ENCODE results near the gene NMT1.

Gene NMT1

DNA sequence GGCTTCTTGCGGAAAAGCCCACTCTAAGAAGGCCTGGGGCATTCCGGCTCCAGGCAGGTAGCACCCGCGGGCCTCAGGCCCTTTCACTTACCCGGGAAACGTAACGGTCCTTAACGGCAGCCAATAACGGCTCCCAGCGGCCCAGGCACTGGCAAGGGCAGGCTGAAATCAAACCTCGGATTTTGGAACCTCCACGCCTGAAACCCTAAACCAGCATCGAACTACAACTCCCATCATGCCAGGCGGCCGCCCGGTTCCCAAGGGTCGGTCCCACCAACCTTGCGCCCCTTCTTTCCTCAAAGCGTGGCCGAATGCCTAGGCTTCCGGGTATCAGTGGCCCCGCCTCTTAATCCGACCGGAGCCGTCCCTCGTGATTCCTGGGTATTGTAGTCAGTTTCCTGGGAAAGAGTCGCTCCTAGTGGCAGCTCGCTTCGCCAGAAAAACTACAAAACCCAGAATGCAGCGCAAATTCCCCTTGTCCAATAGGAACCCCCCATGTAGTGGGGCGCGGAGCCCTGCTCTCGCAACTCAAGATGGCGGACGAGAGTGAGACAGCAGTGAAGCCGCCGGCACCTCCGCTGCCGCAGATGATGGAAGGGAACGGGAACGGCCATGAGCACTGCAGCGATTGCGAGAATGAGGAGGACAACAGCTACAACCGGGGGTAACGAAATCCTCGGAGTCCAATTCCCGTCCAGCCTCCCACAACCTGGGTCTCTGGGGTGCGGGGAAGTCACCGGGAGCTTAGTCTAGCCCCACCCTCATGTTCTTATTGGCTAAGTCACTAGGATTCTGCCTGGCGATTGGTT is at the start of gene NMT1:
NMT1 (plus strand) TSS at position 521 of the 809 bp plus-strand sequence; CDS start at position 534, 13 bp downstream.
- peak; percentile 83 to 93 (median 92) for DNase-seq (ENCODE audit: low read depth in 3 of 3)

DNA sequence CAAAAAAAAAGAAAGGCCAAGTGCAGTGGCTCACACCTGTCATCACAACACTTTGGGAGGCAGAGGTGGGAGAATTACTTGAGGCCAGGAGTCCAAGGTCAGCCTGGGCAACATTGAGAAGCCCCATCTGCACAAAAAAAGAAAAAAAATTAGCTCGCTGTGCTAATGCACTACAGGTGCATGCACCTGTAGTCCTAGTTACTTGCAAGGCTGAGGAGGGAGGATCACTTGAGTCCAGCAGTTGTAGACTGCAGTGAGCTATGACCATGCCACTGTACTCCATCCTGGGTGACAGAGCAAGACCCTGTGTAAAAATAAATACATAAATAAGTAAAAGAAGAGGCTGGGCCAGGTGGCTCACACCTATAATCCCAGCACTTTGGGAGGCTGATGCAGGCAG is 49.4 kb upstream of the NMT1 start:
- DNase-seq (ENCODE audit: low read depth in 3 of 3), result no peak

DNA sequence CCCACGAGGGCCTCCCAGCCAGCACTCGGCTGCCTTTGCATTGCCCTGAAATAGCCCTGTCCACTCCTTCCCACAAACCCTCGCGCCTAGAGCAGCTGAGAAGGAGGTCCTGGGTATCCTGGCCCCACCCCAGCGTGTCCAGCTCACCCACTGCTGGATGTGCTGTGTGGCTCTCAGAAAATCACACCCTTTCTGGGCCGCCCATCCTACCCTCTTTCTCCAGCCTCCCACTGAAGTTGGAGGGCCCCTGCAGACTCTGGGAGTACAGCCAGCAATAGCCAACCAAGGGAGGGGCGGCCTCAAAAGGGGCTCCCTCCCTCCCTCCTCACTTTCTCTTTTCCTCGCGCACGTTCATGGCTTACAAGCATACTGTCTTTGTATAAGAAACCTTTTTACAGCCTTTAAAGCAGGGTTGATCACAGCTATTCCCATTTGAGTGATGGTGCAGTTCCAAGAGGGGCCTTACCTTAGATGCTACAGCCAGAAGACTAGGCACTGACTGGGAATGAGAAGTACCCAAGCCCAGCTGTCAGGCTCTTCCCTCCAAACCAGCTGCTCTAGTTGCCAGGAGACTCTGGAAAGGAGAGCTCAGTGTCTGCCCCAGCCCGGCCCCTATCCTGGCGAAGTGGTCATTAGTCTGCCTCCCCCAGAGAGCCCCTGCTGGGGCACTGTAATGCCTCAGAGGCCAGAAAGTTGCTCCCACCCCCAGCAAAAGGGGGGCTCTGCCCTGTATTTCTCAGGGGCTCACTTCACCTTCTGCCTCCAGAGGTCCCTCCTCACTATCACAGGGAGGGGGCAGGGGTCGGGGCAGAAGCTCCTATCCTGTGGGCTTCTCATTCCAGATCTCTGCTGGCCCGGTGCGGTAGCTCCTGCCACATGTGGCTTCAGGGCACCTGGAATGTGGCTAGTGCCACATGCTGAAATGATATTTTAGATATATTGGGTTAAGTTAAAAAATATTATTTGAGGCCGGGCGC is 47.8 kb upstream of the NMT1 start:
- no peak for DNase-seq (ENCODE audit: low read depth in 3 of 3)

DNA sequence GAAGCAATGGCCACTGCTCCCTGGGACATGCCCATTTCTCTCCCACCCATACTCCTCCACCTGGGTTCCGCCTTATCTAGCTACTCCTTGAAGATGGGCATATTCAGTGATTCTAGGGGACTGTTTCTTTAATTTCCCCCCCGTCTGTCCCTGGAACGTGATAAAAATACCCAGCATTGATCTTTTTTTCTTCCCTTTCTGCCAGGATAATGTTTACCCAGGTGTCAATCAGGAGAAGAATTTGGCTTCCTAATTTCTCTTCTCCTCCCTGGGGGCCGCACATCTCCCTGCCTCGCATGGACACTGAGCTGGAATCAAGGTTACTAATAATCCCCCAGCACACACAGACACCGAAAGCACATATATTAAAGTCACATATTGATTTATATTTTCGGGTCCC is 44.9 kb upstream of the NMT1 start:
- DNase-seq (ENCODE audit: low read depth in 3 of 3), result no peak

DNA sequence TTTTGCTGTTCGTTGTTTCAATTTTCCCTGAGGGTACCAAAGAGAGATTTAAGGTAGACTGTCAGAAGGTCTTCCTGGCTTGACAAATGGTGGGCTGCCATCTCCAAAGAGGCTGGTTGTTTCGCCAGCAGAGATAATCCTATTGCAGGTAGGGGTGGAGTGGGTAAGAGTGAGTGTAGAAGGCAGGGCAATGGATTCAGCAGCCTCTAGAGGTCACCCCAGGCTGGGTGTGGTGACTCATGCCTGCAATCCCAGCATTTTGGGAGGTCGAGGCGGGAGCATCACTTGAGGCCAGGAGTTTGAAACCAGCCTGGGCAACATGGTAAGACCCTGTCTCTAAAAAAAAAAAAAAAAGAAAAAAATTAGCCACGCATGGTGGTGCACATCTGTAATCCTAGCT is 44.3 kb upstream of the NMT1 start:
- DNase-seq (ENCODE audit: low read depth in 3 of 3), result no peak

DNA sequence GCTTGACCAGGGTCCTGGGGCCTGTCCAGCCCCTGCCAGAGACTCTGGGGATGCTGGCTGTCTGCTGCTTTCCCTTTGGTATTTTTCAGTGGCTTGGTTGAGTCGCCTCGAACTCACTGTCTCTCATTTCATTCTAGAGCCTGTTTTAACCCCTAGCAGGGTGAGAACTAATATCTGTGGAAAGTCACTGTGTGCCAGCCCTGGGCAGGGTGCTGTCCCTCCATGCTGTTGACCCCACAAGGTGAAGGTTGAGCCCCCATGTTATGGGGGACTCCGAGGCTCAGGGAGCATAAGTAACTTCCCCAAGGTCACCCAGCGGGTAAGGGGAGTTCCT is 42.6 kb upstream of the NMT1 start:
- no peak for DNase-seq (ENCODE audit: low read depth in 3 of 3)

DNA sequence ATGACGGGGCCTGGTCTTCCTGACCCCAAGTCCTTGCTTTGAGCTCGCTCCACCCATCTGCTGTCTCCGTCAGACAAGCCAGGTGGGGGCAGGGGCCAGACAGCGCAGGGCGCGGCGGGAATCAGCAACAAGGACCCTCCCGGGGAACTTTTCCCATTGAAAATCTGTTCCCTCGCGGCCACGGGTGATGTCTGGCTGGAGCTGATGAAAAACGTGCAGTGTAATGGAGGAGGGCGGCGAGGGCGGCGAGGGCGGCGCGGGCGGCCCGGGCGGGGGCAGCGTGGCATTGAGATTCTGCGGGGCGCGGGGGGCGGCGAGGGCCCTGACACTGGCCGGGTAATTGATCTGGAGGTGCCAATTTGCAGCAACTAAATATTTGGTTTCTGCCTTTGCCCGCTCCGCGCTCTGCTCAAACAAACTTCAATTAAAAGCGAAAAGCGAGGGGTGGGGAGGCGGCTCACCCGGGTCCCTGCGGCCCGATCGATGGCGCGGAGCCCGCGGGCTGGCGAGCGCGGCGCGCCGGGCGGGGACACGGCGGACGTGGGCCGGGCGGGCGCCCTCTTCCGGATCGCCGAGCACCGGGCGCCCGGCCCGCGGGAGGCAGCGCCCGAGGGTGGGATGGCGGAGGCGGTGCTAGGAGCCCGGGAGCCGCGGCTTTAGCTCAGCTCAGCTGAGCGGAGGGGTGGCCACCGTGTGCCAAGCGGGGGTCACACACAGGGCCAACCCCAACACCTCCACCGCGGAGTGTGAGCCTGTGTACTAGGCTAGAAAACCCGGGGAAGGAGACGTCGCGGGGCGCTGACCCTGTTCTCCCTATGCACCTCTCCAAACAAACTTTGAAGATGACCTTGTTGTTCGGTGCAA is 42.0 kb upstream of the NMT1 start:
- peak in 2 of 3 experiments; percentile 4 to 13 for DNase-seq (ENCODE audit: low read depth in 3 of 3)

DNA sequence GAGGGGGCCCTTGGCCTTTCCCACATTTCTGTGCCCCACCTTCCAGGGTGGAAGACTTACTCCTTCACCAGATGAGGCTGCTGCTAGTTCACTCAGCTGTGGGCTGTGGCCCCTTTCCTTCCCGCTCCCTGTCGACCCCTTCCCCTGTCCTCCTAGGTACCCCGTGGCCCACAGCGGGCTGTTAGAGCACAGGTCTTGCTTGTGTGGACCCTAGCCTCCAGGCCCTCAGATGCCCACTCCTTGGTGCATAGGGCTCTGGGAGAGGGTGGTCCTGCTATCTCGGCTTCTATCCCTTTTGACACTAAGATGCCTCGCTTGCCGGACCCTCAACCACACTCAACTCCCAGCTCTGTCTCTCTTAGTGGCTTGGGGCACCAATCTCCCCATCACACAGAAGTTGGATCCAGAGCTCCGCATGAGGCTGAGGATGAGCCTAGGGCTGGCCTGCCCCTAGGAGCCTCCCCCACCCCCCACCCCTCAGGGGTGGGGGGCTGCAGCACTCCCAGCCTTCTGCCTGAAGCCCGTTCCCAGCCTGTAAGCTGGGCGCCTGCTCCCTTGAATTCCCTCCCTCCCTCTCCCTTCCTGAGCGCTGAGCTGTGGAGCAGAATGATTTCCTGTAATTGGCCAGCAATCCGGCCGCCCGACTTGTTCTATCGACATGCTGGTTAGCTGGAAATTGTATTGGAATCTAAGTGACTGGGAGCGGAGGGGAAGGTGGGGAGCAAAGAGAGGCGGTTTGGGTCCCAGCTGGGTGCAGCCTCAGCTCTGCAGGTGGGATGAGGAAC is 40.6 kb upstream of the NMT1 start:
- no peak for DNase-seq (ENCODE audit: low read depth in 3 of 3)

DNA sequence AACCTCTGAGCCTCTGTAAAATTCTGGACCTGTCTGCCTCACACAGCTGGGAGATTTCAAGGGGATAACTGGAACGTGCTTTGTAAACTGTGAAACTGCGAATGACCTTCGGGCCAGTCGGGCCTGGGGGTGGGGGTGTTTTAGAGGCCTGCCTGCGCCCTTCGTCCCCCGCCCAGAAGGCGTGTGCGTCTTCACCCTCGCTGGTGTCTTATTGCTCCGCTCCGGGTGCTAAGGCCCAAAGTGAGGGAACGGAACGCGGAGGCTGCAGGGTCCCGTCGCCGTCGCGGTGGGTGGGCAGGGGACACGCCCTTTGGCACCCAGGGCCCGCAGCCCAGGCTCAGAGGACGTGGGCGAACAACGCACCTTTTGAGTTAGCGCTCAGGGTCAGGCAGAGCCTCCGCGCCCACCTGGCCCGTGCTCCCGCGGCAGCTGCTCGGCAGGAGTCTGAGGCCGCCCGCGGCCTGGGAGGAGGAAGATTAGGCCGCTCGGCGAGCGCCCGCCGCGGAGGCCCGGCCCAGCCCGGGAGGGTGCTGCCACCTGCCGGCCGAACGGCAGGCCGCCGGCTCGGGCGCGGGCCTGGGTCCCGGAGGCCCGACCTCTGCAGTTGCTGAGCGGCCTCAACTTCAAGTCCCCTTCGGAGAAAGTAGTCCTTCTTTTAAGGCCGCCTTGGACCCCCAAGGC is 39.4 kb upstream of the NMT1 start:
- DNase-seq (ENCODE audit: low read depth in 3 of 3), result peak; percentile 29 to 49 (median 31)

DNA sequence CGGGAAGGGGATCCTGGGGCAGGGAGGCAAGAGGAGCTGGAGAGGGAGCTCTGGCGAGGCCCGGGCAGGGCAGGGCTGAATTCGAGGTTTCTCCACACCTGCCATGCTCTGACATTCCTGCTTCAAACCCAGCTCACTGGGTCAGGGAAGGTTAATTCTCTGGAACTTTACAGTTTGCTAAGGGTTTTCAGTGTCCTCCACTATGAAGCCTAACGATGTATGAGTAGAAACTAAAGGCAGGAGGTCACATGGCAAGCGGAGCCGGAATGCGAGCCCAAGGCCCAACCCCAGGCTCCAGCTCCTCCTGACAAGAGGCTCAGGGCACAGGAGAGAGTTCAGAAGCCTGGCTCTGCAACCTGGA is 38.8 kb upstream of the NMT1 start:
- no peak for DNase-seq (ENCODE audit: low read depth in 3 of 3)

DNA sequence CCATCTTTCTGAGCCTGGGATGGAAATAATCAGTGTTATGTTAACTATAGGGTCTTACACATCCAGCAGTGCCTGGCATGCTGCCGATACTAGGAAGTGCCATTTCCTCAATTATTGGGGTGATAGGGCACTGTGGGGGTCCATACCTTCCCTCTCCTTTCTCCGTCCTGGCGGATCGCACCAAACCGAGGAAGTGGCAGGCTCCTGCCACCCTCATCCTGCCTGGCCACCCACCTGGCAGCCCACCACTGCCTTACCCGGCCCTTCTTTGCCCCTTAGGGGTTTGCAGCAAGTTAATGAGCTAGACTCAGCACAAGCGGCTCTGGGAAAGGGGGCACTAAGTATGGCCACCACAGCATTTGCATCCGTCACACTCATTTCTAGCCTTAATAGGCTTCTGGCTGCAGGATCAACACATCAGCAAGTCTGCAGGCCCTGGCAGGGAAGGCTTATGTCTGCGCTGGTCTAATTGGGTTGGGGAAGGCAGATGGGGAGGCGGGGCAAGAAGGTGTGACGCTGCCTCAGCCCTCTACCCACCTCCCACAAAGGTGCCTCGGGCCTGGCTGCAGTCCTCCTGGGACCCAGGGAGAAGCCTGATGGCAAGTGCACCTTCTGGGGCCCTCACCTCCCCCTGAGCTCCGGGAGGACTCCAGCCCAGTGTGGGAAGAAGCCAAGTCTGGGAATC is 38.3 kb upstream of the NMT1 start:
- no peak for DNase-seq (ENCODE audit: low read depth in 3 of 3)

DNA sequence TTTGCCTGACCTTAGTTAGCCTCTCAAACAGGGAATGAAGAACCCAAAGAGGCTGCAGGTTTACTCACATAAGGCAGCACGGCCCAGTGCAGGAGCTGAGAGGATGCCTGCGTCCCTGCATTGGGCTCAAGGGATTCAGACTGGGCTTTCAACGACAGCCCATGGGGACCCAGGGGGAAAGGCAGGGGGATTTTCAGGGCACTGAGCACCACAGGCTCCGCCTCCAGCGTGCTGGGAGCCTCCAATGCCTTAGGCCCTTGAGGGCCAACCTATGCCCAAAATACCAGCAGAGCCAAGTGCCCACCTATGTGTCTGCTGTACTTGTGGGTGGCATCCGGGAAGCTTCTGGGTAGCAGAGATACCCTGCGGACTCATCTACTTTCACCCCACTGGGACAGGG is 32.0 kb upstream of the NMT1 start:
- no peak for DNase-seq (ENCODE audit: low read depth in 3 of 3)

DNA sequence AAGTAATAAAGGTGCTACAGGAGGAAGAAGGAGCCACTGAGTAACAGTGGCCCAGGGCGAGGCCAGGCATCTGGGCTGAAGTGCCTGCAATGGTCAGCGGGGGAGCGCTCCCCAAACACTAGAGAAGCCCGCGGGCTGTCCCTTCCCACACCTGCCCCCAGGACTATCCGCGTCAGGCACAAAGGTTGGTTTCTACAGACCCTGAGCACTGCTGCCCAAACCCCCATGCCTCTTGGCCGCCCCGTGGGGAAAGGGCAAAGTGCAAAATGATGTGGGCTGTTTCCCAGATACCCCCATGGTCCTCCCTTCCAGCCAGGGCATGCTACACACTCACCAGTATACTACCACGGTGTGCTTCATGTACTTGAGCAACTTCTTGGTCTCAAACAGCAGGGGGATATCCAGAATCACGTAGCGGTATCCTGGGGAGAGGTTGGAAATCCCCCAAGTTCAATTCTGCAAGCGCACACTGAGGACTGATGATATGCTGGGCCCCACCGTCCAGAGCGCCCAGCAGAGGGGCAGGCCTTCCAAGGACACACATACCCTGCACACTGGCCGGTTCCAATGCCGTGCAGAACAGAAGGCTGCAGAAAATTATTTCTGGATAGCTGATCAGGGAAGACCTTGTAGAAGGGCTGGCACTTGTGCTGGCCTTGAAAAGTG is 31.2 kb upstream of the NMT1 start:
- DNase-seq (ENCODE audit: low read depth in 3 of 3), result no peak

DNA sequence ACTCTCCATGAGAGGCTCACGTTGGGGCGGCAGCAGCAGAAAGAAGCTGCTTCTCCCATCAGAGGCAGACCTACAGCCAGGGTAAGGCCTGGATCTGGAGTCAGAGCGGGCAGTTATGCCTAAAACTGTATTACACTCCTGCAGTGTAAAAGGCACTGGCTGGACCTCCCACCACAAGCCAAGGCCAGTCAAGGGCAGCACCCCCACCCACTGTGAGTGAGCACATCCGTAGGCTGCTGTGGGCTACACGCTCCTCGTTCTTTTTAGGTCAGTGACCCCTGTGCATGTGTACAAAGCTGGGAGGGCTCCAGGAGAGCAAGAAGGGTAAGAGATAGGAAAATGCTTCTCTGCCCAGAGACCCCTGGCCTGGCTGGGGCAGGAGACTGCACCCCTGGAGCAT is 30.4 kb upstream of the NMT1 start:
- no peak for DNase-seq (ENCODE audit: low read depth in 3 of 3)

DNA sequence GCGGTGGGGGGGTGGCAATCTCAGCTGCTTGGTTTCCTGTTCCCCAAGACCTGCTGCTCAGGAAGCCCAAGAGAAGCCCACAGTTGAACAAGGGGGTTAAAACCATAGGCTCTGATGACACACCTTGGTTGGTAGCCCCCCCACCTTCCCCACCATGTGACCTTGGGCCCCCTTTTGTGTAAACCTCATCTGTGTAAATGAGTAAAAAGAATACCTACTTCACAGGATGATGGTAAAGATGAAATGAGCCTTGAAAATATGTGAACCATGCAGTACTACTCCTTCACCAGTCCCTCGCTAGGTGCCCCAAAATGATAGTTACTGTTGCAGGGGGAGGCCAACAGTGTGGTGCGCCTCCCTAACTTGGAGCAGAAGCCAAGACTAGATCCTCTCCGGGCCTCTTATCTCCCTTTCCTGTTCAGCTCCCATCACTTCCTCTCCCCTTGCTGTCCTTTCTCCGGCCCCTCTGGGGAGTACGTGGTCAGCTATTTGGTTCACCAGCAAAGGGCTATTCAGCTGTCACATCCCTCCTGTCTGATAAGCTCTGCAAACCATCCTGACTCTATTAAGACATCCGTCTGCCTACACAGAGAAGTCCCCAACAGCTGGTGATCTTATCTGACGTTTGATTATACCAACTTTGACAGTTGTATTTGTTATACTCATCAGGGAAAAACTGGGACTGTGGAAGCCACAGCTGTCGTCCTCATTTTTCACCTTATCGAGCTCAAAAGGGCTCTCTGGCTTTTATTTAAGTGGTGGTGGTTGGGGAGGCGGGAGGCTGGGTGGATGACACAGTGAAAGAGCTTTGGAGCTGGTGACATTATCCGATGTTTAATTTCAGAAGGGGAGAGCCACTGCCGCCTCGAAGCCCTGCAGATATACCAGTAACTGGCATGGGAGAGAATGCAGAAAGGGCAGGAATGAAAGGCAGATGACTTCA is 29.6 kb upstream of the NMT1 start:
- DNase-seq (ENCODE audit: low read depth in 3 of 3), result no peak

DNA sequence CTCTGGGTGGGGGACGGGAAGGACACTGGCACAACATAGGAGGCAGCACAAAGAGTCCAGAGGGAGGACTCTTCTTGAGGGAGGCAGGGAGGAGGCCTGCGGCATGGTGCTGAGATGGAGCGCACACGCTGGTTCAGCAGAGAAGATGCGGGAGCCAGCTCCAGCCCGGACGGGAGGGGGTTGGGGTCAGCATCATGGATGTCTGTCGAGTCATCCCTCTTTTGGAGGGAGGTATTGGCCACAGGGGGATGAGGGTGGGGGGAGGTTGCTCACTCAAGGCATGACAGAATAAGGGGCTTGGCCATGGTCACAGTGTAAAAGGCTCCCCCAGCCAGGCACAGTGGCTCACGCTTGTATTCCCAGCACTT is 29.0 kb upstream of the NMT1 start:
- DNase-seq (ENCODE audit: low read depth in 3 of 3), result no peak

DNA sequence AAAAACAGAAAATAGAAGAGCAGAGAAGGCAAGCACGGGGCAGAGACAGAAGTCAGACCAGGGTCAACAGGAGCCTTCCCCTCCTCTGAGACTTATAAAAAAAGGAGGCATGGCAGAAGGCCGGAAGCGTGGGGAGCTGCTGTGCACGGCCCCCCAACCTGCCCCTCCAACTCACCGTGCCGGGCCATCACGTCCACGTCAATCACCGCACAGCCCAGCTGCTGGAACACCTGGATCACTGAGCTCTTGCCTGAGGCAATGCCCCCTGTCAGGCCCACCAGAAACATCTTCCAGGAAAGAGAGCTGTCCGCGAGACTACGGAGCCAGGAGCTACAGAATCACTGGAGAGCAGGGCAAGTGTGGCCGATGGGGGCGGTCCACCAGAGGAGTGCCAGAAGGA is 26.5 kb upstream of the NMT1 start:
- no peak for DNase-seq (ENCODE audit: low read depth in 3 of 3)

DNA sequence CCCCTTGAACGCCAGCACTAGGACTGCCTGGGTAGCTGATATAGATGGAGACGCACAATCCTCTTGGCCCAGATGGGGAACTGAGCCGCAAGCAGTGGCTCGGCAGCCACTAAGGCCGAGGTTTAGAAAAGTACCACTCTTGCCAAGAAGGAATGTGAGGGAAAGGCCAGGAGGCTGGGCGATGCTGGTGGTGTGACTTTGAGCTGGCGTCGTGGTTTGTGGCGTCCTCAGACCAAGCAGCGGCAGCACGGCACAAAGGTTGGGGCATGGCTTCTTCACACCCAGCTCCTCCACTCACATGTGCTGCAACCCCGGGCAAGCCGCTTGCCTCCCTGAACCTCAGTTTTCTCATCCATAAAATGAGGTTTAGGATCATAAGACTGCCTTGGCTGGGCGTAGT is 25.3 kb upstream of the NMT1 start:
- DNase-seq (ENCODE audit: low read depth in 3 of 3), result no peak
